RWPE1 (cell line): ENCODE measurements around the gene RPN2.

Source experiments
- CTCF ChIA-PET: fragments of 350-600 bp; sonication (Branson Sonifier 250); formaldehyde crosslinking; extraction: SDS; loops from one replicate; lab custom pipeline; 2021; lab: Yijun Ruan, JAX
- POLR2A ChIA-PET: fragments of 400-600 bp; formaldehyde crosslinking; extraction: SDS; loops from one replicate; lab custom pipeline; 2020; ENCODE audit warnings: antibody characterized with exemption; ENCODE audit not compliant: low non-redundant PET; lab: Yijun Ruan, JAX
- DNase-seq: peaks from one replicate; pipeline ENCODE4 v3.0.0; 2012; ENCODE audit warnings: low spot score
- H3K27ac ChIP-seq: fragments of 450-650 bp; 2 replicates; pipeline ENCODE4 v1.5.1; 2017
- TF ChIP-seq, protein P1 (sequence below): fragments of 450-650 bp; conservative IDR thresholded peaks from 2 replicates; pipeline ENCODE4 v1.5.1; 2017; ENCODE audit warnings: low read depth, mild to moderate bottlenecking

Gene RPN2

DNA sequence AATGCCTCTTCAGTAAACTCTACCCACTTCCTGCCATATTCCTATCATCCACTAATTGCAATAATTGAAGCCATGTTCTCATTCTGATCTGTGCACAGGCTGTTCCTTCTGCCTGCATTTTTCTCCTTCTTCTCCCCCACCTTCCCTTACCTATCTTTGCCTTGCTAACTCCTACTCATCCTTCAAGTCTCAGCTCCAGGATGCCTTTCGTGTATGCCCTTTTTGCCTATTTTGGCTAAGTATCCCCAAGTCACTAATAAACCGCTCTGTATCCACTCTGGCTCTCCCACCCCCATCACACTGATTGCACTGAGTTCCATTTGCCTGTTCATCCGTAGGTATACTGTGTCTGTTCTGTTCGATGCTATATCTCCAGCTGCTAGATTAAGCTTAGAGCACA is 6.3 kb upstream of the RPN2 start:
- H3K27ac ChIP-seq = no peak overlapping the region
- ChIA-PET CTCF (no interaction called here), POLR2A (no interaction called here)
- no peak for DNase-seq
- TF ChIP-seq, protein P1, sequence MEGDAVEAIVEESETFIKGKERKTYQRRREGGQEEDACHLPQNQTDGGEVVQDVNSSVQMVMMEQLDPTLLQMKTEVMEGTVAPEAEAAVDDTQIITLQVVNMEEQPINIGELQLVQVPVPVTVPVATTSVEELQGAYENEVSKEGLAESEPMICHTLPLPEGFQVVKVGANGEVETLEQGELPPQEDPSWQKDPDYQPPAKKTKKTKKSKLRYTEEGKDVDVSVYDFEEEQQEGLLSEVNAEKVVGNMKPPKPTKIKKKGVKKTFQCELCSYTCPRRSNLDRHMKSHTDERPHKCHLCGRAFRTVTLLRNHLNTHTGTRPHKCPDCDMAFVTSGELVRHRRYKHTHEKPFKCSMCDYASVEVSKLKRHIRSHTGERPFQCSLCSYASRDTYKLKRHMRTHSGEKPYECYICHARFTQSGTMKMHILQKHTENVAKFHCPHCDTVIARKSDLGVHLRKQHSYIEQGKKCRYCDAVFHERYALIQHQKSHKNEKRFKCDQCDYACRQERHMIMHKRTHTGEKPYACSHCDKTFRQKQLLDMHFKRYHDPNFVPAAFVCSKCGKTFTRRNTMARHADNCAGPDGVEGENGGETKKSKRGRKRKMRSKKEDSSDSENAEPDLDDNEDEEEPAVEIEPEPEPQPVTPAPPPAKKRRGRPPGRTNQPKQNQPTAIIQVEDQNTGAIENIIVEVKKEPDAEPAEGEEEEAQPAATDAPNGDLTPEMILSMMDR = no peak

DNA sequence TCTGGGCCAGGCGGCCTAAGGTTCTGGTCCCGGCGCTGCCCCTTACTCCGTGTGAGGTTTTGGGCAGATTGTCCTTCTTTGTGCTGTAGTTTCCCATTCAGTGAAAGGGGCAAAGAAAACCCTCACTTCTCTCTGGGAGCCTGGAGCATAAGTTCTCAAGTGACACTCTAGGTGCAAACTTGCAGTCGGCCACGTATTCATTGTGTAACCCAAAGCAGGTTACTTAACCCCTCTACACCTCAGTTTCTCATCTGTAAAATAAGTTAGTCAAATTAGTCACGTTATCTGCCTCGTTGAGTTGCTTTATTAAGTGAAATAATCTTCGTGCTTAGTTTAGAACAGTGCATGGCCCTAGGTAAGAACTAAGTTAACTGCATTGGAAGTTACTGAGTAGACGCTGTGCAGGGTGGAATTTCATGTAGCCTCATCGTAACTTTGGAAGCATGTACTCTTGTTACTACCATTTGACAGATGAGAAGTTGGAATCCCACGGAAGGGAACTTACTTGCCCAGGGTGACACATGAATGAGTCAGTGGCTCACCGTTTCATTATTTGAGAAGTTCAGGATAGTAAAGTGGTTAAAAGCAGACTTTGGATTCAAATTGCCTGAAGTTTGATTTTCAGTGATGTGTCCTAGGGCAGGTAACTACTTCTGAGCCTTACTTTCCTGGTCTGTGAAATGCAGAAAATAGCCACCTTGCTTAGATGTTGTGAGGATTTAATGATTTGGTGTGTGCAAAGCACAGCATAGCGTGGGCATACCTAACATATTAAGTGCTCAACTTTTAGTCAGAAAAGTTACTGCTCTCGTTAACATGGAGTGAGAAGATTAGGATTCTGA is 774 bp downstream of the RPN2 start:
- H3K27ac ChIP-seq = peak overlapping the region; percentile 98
- ChIA-PET POLR2A (no interaction called here), CTCF (interaction anchor here (0.5 to 2.5 kb wide), 2 partner anchors 12 to 19 kb away, joined by 7 to 15 read pairs; no protein-coding TSS in a partner anchor)
- DNase-seq = peak; percentile 75
- TF ChIP-seq, protein P1 = no peak

DNA sequence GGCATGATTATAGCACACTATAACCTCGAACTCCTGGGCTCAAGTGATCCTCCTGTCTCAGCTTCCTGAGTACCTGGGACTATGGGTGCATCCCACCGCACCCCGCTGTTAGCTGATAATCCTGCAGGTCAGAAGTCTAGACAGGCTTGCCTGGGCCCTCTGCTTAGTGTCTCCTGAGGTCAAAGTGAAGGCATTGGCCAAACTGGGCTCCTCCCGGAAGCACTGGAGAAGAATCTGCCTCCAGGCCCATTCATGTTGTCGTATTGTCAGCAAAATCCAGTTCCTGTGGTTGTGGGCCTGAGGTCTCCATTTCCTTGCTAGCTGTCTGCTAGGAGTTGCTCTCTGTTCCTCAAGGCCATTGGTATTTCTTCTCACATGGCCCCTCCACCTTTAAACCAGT is 6.6 kb downstream of the RPN2 start:
- no peak for DNase-seq
- TF ChIP-seq, protein P1 = no peak
- ChIA-PET POLR2A (interaction anchor here (0.5 kb wide), 1 partner anchor 955 kb away, joined by 3 read pairs; no protein-coding TSS in a partner anchor), CTCF (no interaction called here)
- H3K27ac ChIP-seq = no peak overlapping the region

DNA sequence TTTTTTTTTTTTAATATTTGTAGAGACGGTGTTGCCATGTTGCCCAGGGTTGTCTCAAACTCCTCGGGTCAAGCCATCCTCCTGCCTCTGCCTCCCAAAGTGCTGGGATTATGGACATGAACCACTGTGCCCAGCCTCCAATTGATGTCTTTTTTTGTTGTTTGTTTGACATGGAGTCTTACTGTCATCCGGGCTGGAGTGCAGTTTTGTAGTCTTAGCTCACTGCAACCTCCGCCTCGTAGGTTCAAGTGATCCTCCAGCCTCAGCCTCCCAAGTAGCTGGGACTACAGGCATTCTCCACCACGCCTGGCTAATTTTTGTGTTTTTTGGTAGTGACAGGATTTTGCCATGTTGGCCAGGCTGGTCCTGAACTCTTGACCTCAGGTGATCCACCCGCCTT is 9.7 kb downstream of the RPN2 start:
- ChIA-PET POLR2A (interaction anchor here (1.0 kb wide), 1 partner anchor 10 kb away, joined by 3 read pairs; the partner anchor contains the start of genes MROH8 and RPN2), CTCF (interaction anchor here (0.6 to 1.0 kb wide), 7 partner anchors 10 to 346 kb away, joined by 3 to 4 read pairs (median 3); partner anchors contain the start of gene BLCAP)
- TF ChIP-seq, protein P1 = no peak
- no peak for DNase-seq
- H3K27ac ChIP-seq = no peak overlapping the region

DNA sequence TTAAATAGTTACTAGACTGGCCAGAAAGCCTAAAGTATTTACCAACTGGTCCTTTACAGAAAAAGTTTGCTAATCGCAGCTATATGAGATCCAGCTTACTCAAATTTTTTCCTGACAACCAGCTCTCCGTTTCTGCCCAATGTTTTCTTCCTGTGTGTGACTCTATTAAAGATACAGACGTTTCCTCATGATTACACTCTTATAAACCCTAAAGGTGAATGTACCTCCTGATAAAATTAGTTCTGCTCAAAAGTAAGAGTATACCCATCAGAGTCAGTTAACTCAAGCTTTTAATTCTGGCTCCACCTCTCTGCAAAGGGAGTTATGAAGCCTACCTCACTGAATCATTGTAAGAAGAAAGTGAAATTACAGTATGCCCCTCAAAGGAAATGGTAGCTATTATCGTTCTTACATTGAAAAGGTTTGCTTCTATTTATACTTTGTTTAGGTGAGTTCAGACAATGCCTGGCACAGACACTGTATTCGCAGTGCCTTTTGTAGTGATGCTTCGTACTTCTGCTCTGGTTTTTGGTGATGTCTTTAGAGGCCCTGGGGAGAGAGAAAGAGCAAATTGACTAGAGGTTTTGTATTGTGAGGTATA is 10.4 kb downstream of the RPN2 start:
- no peak for DNase-seq
- H3K27ac ChIP-seq = no peak overlapping the region
- CTCF ChIA-PET = interaction anchor here (0.5 to 1.0 kb wide), 4 partner anchors 87 to 375 kb away, joined by 3 to 4 read pairs (median 4); no protein-coding TSS in a partner anchor
- POLR2A ChIA-PET = interaction anchor here (0.5 to 1.0 kb wide), 2 partner anchors 10 to 1220 kb away, joined by 3 to 4 read pairs; partner anchors contain the start of genes MROH8 and RPN2
- TF ChIP-seq, protein P1 = no peak
